Measurements from ENCODE around the gene RAP1GAP2.
A peak's percentile ranks its signal among the peaks of the same experiment; 100 is the strongest.
"Not testable (repeated sequence)": the region's sequence is repeated elsewhere in the genome, so short reads cannot be mapped to it uniquely, and the experiment has no call there.

RAP1GAP2 gene

DNA sequence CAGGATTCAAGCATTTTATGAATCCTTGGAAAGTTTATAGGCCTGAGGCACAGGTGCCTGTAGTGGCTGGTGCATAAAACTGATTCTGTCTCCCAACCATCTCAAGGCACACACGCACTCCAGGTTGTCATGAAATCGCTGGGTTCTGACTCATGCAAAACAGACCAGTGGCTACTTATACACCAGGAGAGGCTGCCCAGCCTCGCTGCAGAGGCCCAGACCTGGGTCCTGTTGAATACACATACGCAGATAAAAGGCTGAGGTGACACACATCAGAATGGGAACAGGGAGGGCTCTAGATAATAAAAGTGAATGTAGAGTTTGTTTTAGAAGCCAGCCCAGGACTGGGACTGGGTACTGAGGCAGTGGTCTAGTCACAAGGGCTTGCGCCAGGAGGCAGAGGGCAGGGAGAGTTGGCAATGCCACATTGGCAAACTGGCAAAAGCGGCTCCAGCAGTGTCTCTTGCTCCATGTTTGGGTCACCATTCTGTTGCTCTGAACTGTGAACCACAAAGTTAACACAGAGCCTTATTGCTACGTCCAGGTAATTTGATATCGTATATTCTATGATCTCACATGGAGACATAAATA lies 253.6 kb downstream of the RAP1GAP2 start:
- no peaks in the 10 kb centered on the region for H3K9me3 ChIP-seq
- H3K27me3 ChIP-seq, result no peaks in the 10 kb centered on the region
- H3K36me3 ChIP-seq, result no peaks in the 10 kb centered on the region
- no peak for DNase-seq
- TF ChIP-seq, protein P1, sequence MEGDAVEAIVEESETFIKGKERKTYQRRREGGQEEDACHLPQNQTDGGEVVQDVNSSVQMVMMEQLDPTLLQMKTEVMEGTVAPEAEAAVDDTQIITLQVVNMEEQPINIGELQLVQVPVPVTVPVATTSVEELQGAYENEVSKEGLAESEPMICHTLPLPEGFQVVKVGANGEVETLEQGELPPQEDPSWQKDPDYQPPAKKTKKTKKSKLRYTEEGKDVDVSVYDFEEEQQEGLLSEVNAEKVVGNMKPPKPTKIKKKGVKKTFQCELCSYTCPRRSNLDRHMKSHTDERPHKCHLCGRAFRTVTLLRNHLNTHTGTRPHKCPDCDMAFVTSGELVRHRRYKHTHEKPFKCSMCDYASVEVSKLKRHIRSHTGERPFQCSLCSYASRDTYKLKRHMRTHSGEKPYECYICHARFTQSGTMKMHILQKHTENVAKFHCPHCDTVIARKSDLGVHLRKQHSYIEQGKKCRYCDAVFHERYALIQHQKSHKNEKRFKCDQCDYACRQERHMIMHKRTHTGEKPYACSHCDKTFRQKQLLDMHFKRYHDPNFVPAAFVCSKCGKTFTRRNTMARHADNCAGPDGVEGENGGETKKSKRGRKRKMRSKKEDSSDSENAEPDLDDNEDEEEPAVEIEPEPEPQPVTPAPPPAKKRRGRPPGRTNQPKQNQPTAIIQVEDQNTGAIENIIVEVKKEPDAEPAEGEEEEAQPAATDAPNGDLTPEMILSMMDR (IDR thresholded peaks at IDR 0.05; ENCODE audit: low read depth, low read length), result no peak
- no peaks in the 10 kb centered on the region for H3K4me1 ChIP-seq
- H3K4me3 ChIP-seq (ENCODE audit: low read depth, low read length), result peak overlapping the region; percentile 75

DNA sequence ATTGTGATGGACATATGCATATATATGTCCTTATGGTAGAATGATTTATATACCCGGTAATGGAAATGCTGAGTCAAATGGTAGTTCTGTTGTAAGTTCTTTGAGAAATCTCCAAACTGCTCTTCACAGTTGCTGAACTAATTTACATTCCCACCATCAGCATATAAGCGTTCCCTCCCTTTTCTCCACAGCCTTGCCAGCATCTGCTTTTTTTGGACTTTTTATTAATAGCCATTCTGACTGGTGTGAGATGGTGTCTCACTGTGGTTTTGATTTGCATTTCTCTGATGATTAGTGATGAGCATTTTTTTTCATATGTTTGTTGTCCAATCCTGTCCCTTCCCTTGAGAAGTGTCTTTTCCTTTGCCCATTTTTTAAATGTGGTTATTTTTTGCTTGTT lies 258.6 kb downstream of the RAP1GAP2 start:
- H3K4me3 ChIP-seq (ENCODE audit: low read depth, low read length); DNase-seq; H3K4me1 ChIP-seq; H3K36me3 ChIP-seq; H3K9me3 ChIP-seq; H3K27me3 ChIP-seq: not testable (repeated sequence)

DNA sequence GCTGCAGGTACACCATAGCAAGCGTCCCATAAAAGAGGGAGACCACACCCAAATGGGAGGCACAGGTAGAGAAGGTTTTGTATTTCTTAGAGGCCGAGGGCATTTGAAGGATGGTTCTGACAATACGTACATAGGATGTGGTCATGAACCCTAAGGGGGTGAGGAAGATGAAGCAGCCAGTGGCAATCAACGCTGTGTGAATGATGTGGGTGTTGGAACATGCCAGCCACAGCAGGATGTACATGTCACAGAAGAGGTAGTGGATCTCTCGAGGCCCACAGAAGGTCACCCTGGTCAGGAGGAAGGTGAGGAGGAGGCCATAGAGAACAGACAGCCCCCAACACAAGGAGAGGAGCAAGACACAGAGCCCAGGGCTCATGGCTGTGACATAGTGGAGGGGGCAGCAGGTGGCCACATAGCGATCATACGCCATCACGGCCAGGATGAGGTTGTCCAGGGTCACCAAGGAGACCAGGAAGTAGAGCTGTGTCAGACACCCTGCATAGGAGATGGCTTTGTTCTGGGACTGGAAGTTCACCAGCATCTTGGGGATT lies 266.7 kb downstream of the RAP1GAP2 start:
- not testable (repeated sequence) for H3K4me1 ChIP-seq; H3K9me3 ChIP-seq; H3K36me3 ChIP-seq; DNase-seq; H3K27me3 ChIP-seq; H3K4me3 ChIP-seq (ENCODE audit: low read depth, low read length)

DNA sequence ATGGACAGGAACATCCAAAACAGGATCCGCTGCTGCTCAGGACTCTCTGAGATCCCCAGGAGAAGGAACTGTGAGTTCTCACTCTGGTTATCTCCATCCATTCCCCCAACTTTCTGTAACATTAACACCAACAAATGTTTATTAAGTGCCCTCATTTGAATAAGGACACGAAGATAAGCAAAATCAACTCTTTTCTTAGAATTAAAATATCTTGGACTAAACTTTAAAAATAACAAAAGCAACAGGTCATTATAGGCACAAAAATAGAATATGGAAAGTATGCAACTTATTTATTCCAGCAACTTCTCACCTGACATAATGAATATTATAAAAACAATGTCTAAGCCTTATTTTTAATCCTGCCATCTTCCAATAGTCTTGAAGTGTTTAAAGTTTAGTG lies 267.3 kb downstream of the RAP1GAP2 start, which contains the start of gene OR1D5:
Gene OR1D5, minus strand, starts transcription at position 101 of the 400 bp plus-strand sequence. Its CDS starts 0 bp downstream, at position 101.
- H3K4me1 ChIP-seq; DNase-seq; H3K36me3 ChIP-seq; H3K4me3 ChIP-seq (ENCODE audit: low read depth, low read length); H3K9me3 ChIP-seq; H3K27me3 ChIP-seq: not testable (repeated sequence)

DNA sequence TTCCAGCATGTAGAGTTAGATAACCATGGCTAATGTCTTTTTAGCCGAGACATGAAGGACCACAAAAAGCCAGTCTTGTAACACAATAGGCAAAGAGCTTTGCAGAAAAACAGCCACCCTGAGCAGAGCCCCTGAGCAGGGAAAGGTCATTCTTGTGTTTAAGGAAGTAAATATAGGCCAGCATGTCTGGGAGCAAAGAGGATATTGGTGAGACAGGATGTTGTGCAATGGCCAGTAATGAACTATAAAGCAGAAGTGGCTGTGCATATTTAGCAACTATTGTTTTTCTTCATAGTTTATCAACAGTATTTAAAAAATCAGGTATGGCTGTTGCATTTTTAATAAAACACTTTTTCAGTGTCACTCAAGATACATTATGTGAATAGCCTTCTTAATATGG lies 269.0 kb downstream of the RAP1GAP2 start:
- H3K9me3 ChIP-seq; H3K4me3 ChIP-seq (ENCODE audit: low read depth, low read length); H3K36me3 ChIP-seq; H3K4me1 ChIP-seq; H3K27me3 ChIP-seq; DNase-seq: not testable (repeated sequence)

DNA sequence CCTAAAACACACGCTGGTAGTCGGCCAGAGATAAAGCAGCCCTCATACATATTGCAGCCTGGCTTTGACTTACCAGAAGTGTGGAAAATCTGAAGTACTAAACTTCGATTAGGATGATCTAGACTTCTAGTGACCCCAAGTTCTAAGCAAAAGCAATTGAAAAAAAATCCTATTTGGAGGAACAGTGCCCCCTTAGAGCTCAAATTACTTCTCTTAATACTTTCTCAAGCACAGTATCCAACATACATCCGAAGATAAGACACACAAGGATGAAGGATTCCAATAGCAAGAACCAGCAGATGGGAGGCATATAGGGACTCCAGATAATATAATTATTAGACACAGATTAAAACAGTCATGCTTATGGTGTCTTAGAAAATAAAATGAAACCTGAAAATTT lies 277.6 kb downstream of the RAP1GAP2 start:
- H3K4me3 ChIP-seq (ENCODE audit: low read depth, low read length); H3K4me1 ChIP-seq; H3K36me3 ChIP-seq; H3K27me3 ChIP-seq; DNase-seq; H3K9me3 ChIP-seq: not testable (repeated sequence)
